Measurements from ENCODE around the gene ZNRF3. TPM values are rescaled to one million over a fixed set of nuclear protein-coding genes. Genes with fewer than 3 reads are reported as not detected.

Gene ZNRF3
- polyA plus RNA-seq, 1 experiment: 1.1 TPM

DNA sequence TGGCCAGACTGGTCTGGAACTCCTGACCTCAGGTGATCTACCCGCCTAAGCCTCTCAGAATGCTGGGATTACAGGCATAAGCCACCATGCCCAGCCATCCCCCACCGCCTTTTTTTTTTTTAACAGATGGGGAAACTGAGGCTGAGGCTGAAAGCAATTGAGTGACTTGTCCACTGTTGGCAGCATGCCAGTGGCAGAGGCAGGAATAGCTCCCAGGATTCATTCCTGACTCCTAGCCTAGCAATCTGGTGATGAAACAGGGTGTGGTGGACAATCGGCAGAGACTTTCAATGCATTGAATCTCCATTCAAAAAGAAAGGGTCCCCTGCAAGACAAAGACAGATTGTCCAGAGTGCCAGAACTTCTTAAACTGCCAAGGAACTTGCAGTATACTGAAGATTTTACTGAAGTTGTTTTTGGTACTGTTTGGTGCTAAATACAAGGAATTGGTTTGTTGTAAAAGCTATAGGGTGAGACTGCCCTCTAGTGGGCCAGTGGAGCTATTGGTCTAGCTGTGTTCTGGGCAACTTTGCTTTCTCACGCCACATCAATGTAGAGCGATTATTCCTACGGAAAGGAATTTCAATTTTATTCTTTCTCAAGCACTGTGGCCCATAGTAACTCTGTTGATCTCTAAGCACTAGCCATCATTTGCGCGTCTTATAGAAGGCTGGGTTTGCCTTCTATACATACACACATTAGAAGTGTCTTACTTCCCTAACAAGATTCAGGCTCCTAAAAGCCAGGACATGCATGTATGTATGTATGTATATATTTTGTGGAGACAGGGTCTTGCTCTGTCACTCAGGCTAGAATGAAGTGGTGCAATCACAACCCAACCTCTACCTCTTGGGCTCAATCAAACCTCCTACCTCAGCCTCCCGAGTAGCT, 157.3 kb downstream of the ZNRF3 start:
- H3K36me3 ChIP-seq (ENCODE audit: control insufficient read depth, insufficient read depth, low read length): no peaks in the 10 kb centered on the region; the same call in 1 of the 2 replicates
- POLR2A ChIA-PET: no interaction called here
- TF ChIP-seq, protein P1, sequence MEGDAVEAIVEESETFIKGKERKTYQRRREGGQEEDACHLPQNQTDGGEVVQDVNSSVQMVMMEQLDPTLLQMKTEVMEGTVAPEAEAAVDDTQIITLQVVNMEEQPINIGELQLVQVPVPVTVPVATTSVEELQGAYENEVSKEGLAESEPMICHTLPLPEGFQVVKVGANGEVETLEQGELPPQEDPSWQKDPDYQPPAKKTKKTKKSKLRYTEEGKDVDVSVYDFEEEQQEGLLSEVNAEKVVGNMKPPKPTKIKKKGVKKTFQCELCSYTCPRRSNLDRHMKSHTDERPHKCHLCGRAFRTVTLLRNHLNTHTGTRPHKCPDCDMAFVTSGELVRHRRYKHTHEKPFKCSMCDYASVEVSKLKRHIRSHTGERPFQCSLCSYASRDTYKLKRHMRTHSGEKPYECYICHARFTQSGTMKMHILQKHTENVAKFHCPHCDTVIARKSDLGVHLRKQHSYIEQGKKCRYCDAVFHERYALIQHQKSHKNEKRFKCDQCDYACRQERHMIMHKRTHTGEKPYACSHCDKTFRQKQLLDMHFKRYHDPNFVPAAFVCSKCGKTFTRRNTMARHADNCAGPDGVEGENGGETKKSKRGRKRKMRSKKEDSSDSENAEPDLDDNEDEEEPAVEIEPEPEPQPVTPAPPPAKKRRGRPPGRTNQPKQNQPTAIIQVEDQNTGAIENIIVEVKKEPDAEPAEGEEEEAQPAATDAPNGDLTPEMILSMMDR (IDR thresholded peaks at IDR 0.05; ENCODE audit: insufficient read depth, low read depth, low read length): peak; percentile 96
- DNase-seq (ENCODE audit: low read depth): peak; percentile 46
- no peak overlapping the region for H3K4me3 ChIP-seq (ENCODE audit: low read depth, low read length)
- CTCF ChIA-PET: interaction anchor here (0.6 to 10.5 kb wide), 53 partner anchors 8 to 998 kb away, joined by 3 to 86 read pairs (median 4); partner anchors contain the start of genes KREMEN1 and ZNRF3
- H3K27me3 ChIP-seq (ENCODE audit: control insufficient read depth, insufficient read depth, low read length): no peaks in the 10 kb centered on the region

DNA sequence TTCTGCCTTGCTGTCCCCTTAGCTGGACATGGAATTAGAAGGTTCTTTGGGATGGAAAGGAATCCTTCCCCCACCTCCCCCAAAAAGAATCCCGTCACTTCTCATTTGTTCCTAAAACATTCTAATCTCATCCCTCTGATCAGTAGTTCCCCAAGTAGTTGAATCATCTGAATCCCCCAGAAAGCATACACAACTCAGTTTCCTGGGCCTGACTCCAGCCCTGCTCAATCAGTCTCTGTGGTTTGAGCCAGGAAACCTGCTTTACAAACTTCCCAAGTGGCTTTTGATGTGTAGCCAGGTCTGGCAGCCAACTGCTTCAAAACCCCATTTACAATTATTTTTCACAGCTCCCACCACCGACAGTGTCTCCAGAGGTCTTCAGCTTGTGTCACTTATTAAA, 158.0 kb downstream of the ZNRF3 start:
- no peaks in the 10 kb centered on the region; the same call in 1 of the 2 replicates for H3K36me3 ChIP-seq (ENCODE audit: control insufficient read depth, insufficient read depth, low read length)
- ChIA-PET POLR2A (no interaction called here), CTCF (interaction anchor here (0.9 to 10.5 kb wide), 31 partner anchors 10 to 441 kb away, joined by 3 to 86 read pairs (median 4); partner anchors contain the start of gene ZNRF3)
- no peaks in the 10 kb centered on the region for H3K27me3 ChIP-seq (ENCODE audit: control insufficient read depth, insufficient read depth, low read length)
- no peak overlapping the region for H3K4me3 ChIP-seq (ENCODE audit: low read depth, low read length)
- no peak for DNase-seq (ENCODE audit: low read depth)
- TF ChIP-seq, protein P1 (IDR thresholded peaks at IDR 0.05; ENCODE audit: insufficient read depth, low read depth, low read length): no peak

DNA sequence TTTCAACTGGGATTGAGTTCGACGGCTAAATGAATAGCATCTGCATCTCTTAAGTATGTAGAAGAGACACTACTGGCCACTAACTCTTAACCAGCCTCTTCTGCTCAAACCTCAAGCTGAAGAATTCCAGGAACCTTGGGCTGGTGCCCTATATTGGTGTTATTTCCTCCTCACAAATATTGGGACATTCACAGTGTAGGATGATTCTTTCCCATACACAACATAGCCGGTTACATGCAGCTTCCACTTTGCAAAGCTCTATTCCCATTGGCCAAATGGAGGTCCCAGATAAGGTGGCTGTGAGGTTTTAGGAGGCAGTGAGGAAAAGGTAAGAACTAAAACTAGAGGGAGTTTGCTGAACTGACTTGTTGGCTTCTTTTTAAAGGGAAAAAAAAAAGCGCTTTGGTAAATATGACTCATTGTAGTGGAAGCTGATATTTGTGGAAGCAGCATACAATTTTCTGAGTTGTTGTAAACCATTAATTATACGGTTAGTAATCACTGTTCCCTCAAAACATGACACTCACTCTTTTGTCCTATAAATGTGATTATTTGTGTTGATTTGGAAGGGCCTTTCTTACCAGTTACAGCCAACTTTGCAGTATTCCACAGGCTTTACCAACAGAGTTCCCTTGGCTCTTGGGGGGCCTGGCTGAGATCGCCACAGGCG, 160.7 kb downstream of the ZNRF3 start:
- peaks cover 5% of the 10 kb centered on the region for H3K36me3 ChIP-seq (ENCODE audit: control insufficient read depth, insufficient read depth, low read length)
- CTCF ChIA-PET: interaction anchor here (0.6 to 10.5 kb wide), 11 partner anchors 12 to 444 kb away, joined by 3 to 86 read pairs (median 4); no protein-coding TSS in a partner anchor
- no peak for DNase-seq (ENCODE audit: low read depth)
- POLR2A ChIA-PET: no interaction called here
- TF ChIP-seq, protein P1 (IDR thresholded peaks at IDR 0.05; ENCODE audit: insufficient read depth, low read depth, low read length): no peak
- H3K4me3 ChIP-seq (ENCODE audit: low read depth, low read length): no peak overlapping the region
- H3K27me3 ChIP-seq (ENCODE audit: control insufficient read depth, insufficient read depth, low read length): no peaks in the 10 kb centered on the region

DNA sequence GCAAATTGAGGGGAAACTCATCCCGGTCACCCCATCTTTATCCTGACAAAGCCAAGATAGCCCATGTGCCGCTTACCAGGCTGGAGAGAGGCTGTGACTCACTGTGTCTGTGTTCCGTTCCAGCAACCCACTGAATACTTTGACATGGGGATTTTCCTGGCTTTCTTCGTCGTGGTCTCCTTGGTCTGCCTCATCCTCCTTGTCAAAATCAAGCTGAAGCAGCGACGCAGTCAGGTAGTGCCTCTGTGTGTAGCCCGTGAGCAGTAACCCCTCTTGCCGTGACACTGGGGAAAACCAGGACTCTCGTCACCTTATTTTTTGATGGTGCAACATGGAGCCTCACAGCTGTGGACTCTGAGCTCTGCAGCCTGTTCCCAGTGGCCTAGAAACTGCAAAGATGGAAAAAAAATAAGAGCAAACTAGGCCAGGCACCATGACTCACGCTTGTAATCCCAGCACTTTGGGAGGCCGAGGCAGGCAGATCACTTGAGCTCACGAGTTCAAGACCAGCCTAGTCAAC, 161.3 kb downstream of the ZNRF3 start:
- Histone ChIP-seq H3K36me3 (ENCODE audit: control insufficient read depth, insufficient read depth, low read length) (peaks cover 8% of the 10 kb centered on the region), H3K27me3 (ENCODE audit: control insufficient read depth, insufficient read depth, low read length) (no peaks in the 10 kb centered on the region), H3K4me3 (ENCODE audit: low read depth, low read length) (no peak overlapping the region)
- POLR2A ChIA-PET: no interaction called here
- CTCF ChIA-PET: interaction anchor here (0.6 to 10.5 kb wide), 8 partner anchors 11 to 424 kb away, joined by 3 to 86 read pairs (median 5); no protein-coding TSS in a partner anchor
- DNase-seq (ENCODE audit: low read depth): no peak
- TF ChIP-seq, protein P1 (IDR thresholded peaks at IDR 0.05; ENCODE audit: insufficient read depth, low read depth, low read length): no peak

Measured in BJ (cell line).